ENCODE measurements around the gene CCDC194. TPM values are rescaled to one million over a fixed set of nuclear protein-coding genes. Genes with fewer than 3 reads are reported as not detected.

The CCDC194 gene
- total and polyA plus RNA-seq, 8 donors: 0.23 to 0.56 TPM; not detected in 6

- Histone ChIP-seq H3K27me3 (no peaks in the 10 kb centered on the region), H3K27ac (no peak overlapping the region), H3K4me3 (no peak overlapping the region), H3K9me3 (no peaks in the 10 kb centered on the region), H3K4me1 (peaks cover 0 to 7% (median 4%) of the 10 kb centered on the region in 3 donors), H3K36me3 (no peaks in the 10 kb centered on the region)
- FAIRE-seq (no peak), DNase-seq (no peak), ATAC-seq (no peak)
- intact Hi-C loops (cut with DNase I): no loop called here
- no peak for TF ChIP-seq CTCF (IDR thresholded peaks at IDR 0.05)
- WGBS, 2 donors: 90 to 95% methylated on average over 15 of the region's 15 CpGs
These were observed 52.6 kb downstream of the CCDC194 start for GRCh38 chr19:17341386-17341785.

GRCh38 chr19:17340871-17341357 is 53.1 kb downstream of the CCDC194 start:
- DNase-seq (no peak), ATAC-seq (no peak), FAIRE-seq (no peak)
- intact Hi-C loops (cut with DNase I): no loop called here
- Histone ChIP-seq H3K27me3 (no peaks in the 10 kb centered on the region), H3K4me1 (peaks cover 0 to 10% (median 6%) of the 10 kb centered on the region in 3 donors), H3K9me3 (no peaks in the 10 kb centered on the region), H3K4me3 (no peak overlapping the region), H3K36me3 (no peaks in the 10 kb centered on the region), H3K27ac (no peak overlapping the region)
- no peak for TF ChIP-seq CTCF (IDR thresholded peaks at IDR 0.05)
- 77 to 85% methylated on average over 17 of the region's 17 CpGs for whole genome bisulfite sequencing, 2 donors

Other genes with a start within 250 kb of the CCDC194 start
- 10 to 100 TPM; 12.8 to 22.4 (median 16.4) TPM for gene USE1, start 178.8 kb downstream of the CCDC194 start, total RNA-seq
- 10 to 100 TPM; 43.3 to 46.6 TPM for gene USE1, start 178.8 kb downstream of the CCDC194 start, polyA plus RNA-seq
- gene OCEL1, start 168.0 kb downstream of the CCDC194 start, total RNA-seq: 10 to 100 TPM; 13.4 to 19.6 (median 16.9) TPM
- 10 to 100 TPM; 20.9 to 28.4 TPM for gene OCEL1, start 168.0 kb downstream of the CCDC194 start, polyA plus RNA-seq
- 10 to 100 TPM; 32.5 to 51.2 (median 39.7) TPM for gene NR2F6, start 148.3 kb downstream of the CCDC194 start, total RNA-seq
- 10 to 100 TPM; 21.3 to 23.5 TPM for gene NR2F6, start 148.3 kb downstream of the CCDC194 start, polyA plus RNA-seq
- gene USHBP1, start 129.5 kb downstream of the CCDC194 start, total RNA-seq: 1 to 10 TPM; 1.2 to 2.9 (median 1.8) TPM
- 10 to 100 TPM in 1 of 2 donors, 1 to 10 TPM in 1; 9.3 to 11.1 TPM for gene USHBP1, start 129.5 kb downstream of the CCDC194 start, polyA plus RNA-seq
- gene BABAM1, start 126.8 kb downstream of the CCDC194 start, total RNA-seq: 10 to 100 TPM; 25.5 to 46.8 (median 31.8) TPM
- gene BABAM1, start 126.8 kb downstream of the CCDC194 start, polyA plus RNA-seq: 10 to 100 TPM; 64.1 to 71.1 TPM
- gene ANKLE1, start 112.3 kb downstream of the CCDC194 start, total RNA-seq: under 1 TPM in 5 of 6 donors, not detected in 1; 0.04 to 0.59 (median 0.12) TPM
- under 1 TPM; 0.23 to 0.35 TPM for gene ANKLE1, start 112.3 kb downstream of the CCDC194 start, polyA plus RNA-seq
- gene ABHD8, start 90.8 kb downstream of the CCDC194 start, total RNA-seq: 1 to 10 TPM; 5.2 to 8.6 (median 6.0) TPM
- gene ABHD8, start 90.8 kb downstream of the CCDC194 start, polyA plus RNA-seq: 1 to 10 TPM; 8.5 TPM
- 10 to 100 TPM; 32.4 to 41.9 (median 37.1) TPM for gene MRPL34, start 88.3 kb downstream of the CCDC194 start, total RNA-seq
- 10 to 100 TPM; 42.9 to 78.1 TPM for gene MRPL34, start 88.3 kb downstream of the CCDC194 start, polyA plus RNA-seq
- 10 to 100 TPM in 3 of 6 donors, 1 to 10 TPM in 3; 6.1 to 12.4 (median 9.3) TPM for gene DDA1, start 84.6 kb downstream of the CCDC194 start, total RNA-seq
- 10 to 100 TPM; 21.4 to 25.4 TPM for gene DDA1, start 84.6 kb downstream of the CCDC194 start, polyA plus RNA-seq
- 10 to 100 TPM in 1 of 6 donors, 1 to 10 TPM in 5; 4.9 to 10.2 (median 5.4) TPM for gene ANO8, start 59.3 kb downstream of the CCDC194 start, total RNA-seq
- gene ANO8, start 59.3 kb downstream of the CCDC194 start, polyA plus RNA-seq: 10 to 100 TPM in 1 of 2 donors, 1 to 10 TPM in 1; 7.1 to 19.0 TPM
- gene GTPBP3, start 56.6 kb downstream of the CCDC194 start, total RNA-seq: 10 to 100 TPM in 3 of 6 donors, 1 to 10 TPM in 3; 9.1 to 15.2 (median 11.2) TPM
- gene GTPBP3, start 56.6 kb downstream of the CCDC194 start, polyA plus RNA-seq: 10 to 100 TPM; 17.9 to 28.2 TPM
- gene PLVAP, start 16.9 kb downstream of the CCDC194 start, total RNA-seq: 10 to 100 TPM; 32.0 to 86.5 (median 58.4) TPM
- gene PLVAP, start 16.9 kb downstream of the CCDC194 start, polyA plus RNA-seq: 10 to 100 TPM; 70.5 to 87.6 TPM
- gene BST2, start 11.4 kb upstream of the CCDC194 start, total RNA-seq: 10 to 100 TPM in 4 of 6 donors, 1 to 10 TPM in 2; 3.9 to 34.6 (median 15.4) TPM
- 10 to 100 TPM; 15.7 to 17.3 TPM for gene BST2, start 11.4 kb upstream of the CCDC194 start, polyA plus RNA-seq
- gene MVB12A, start 25.9 kb upstream of the CCDC194 start, total RNA-seq: 10 to 100 TPM; 20.6 to 27.3 (median 23.5) TPM
- gene MVB12A, start 25.9 kb upstream of the CCDC194 start, polyA plus RNA-seq: 10 to 100 TPM; 43.7 to 58.7 TPM
- under 1 TPM; 0.13 to 1.00 (median 0.46) TPM for gene TMEM221, start 54.5 kb upstream of the CCDC194 start, total RNA-seq
- under 1 TPM; 0.16 to 0.42 TPM for gene TMEM221, start 54.5 kb upstream of the CCDC194 start, polyA plus RNA-seq
- gene NXNL1, start 66.7 kb upstream of the CCDC194 start, total RNA-seq: not detected
- under 1 TPM in 1 of 2 donors, not detected in 1; 0.19 TPM for gene NXNL1, start 66.7 kb upstream of the CCDC194 start, polyA plus RNA-seq
- 10 to 100 TPM in 3 of 6 donors, 1 to 10 TPM in 3; 9.4 to 18.1 (median 10.2) TPM for gene SLC27A1, start 76.3 kb upstream of the CCDC194 start, total RNA-seq
- gene SLC27A1, start 76.3 kb upstream of the CCDC194 start, polyA plus RNA-seq: 10 to 100 TPM; 31.4 to 37.1 TPM
- 10 to 100 TPM; 28.8 to 53.8 (median 46.6) TPM for gene PGLS, start 117.5 kb upstream of the CCDC194 start, total RNA-seq
- 10 to 100 TPM; 53.6 to 65.8 TPM for gene PGLS, start 117.5 kb upstream of the CCDC194 start, polyA plus RNA-seq
- 10 to 100 TPM; 13.5 to 50.6 (median 19.5) TPM for gene COLGALT1, start 161.5 kb upstream of the CCDC194 start, total RNA-seq
- 10 to 100 TPM; 27.6 to 34.4 TPM for gene COLGALT1, start 161.5 kb upstream of the CCDC194 start, polyA plus RNA-seq